MM.1S (cell line): ENCODE measurements around the gene DPH7.

ENCODE experiments used
- DNase-seq: peaks from one replicate; pipeline ENCODE4 v3.0.0-alpha.2; 2015
- H2AFZ ChIP-seq: fragments of 300-600 bp; sonication (generic); 2 replicates; pipeline ENCODE4 v1.6.0; 2016; ENCODE audit warnings: antibody characterized with exemption, low read length
- H3F3A ChIP-seq: fragments of 300-600 bp; sonication (generic); 2 replicates; pipeline ENCODE4 v1.6.1; 2016; ENCODE audit warnings: mild to moderate bottlenecking, antibody characterized with exemption, low read length, moderate library complexity, mixed read lengths; ENCODE audit not compliant: insufficient read depth
- H3K27ac ChIP-seq: fragments of 300-600 bp; sonication (generic); 2 replicates; pipeline ENCODE4 v1.5.1; 2016; ENCODE audit warnings: mild to moderate bottlenecking, low read length
- H3K27me3 ChIP-seq: fragments of 300-600 bp; sonication (generic); replicated peaks from 2 replicates; pipeline ENCODE4 v1.6.0; 2016; ENCODE audit warnings: low read length; ENCODE audit not compliant: insufficient read depth
- H3K36me3 ChIP-seq: fragments of 300-600 bp; sonication (generic); replicated peaks from 2 replicates; pipeline ENCODE4 v1.6.1; 2016; ENCODE audit warnings: mild to moderate bottlenecking, low read length, mixed read lengths; ENCODE audit not compliant: insufficient read depth
- H3K4me1 ChIP-seq: fragments of 300-600 bp; sonication (generic); 2 replicates; pipeline ENCODE4 v1.6.1; 2016; ENCODE audit warnings: low read length, mixed read lengths
- H3K4me2 ChIP-seq: fragments of 300-600 bp; sonication (generic); 2 replicates; pipeline ENCODE4 v1.6.0; 2016; ENCODE audit warnings: low read depth, low read length
- H3K4me3 ChIP-seq: fragments of 300-600 bp; sonication (generic); 2 replicates; pipeline ENCODE4 v1.5.1; 2016; ENCODE audit warnings: low read length, mixed read lengths
- H3K79me2 ChIP-seq: fragments of 300-600 bp; sonication (generic); 2 replicates; pipeline ENCODE4 v1.6.1; 2016; ENCODE audit warnings: mixed run types, low read length, mixed read lengths
- H3K9ac ChIP-seq: fragments of 300-600 bp; sonication (generic); 2 replicates; pipeline ENCODE4 v1.6.1; 2016; ENCODE audit warnings: low read length, mixed read lengths
- H3K9me2 ChIP-seq: fragments of 300-600 bp; sonication (generic); replicated peaks from 2 replicates; pipeline ENCODE4 v1.6.1; 2016; ENCODE audit warnings: mild to moderate bottlenecking, low read length, mixed read lengths; ENCODE audit not compliant: insufficient read depth
- H3K9me3 ChIP-seq: fragments of 300-600 bp; sonication (generic); replicated peaks from 2 replicates; pipeline ENCODE4 v1.6.1; 2016; ENCODE audit warnings: mild to moderate bottlenecking, low read length, mixed read lengths; ENCODE audit not compliant: insufficient read depth
- H4K20me1 ChIP-seq: fragments of 300-600 bp; sonication (generic); 2 replicates; pipeline ENCODE4 v1.6.1; 2016; ENCODE audit warnings: mild to moderate bottlenecking, low read length, moderate library complexity, mixed read lengths; ENCODE audit not compliant: insufficient read depth
- EZH2 ChIP-seq: fragments of 300-600 bp; sonication (generic); optimal IDR thresholded peaks from 2 replicates; pipeline ENCODE3; 2017; ENCODE audit warnings: low read depth, mild to moderate bottlenecking, antibody characterized with exemption, low read length, mixed read lengths
- EZH2phosphoT487 ChIP-seq: fragments of 300-600 bp; sonication (generic); IDR thresholded peaks from 2 replicates; pipeline ENCODE4 v1.6.1; 2018; ENCODE audit warnings: antibody characterized with exemption, low read length
- TF ChIP-seq, protein P1 (sequence below): fragments of 300-600 bp; sonication (generic); IDR thresholded peaks from 2 replicates; pipeline ENCODE4 v1.5.1; 2016; ENCODE audit warnings: antibody characterized with exemption, low read length, mixed read lengths

DPH7 gene

DNA sequence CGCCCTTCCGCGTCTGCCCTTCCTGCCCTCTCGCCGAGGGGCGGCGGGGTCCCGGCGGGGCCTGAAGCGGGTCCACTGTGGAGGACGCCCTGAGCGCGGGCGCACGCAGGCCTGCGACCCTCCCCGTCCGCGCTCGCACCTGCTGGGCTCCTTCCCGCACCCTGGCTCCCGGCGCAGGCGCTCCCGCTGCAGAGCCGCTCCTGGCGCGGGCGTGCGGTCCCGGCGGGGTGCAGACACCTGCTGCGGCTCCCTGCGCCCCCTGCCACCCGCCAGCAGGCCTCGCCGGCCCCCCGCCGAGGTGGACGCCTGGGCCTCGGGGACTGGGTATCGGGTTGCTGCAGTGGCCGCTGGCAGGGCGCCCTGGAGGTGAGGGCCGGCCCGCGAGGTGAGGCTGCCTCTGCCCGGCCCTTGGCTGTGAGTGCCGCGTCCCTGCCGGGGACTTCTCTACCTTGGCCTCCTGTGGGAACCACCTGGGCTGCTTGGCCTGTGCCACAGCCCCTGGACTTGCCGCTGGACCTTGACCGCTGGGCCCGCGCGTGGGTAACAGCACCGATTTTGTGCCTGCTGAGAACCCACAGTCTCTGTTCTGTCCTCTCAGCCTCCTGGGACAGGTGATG, 27.4 kb upstream of the DPH7 start:
- Histone ChIP-seq H3K27ac (peak overlapping the region; percentile 38; the same call in 1 of the 2 replicates), H3K4me1 (0 out of 2 replicates have a peak, but pooled peaks cover 4% of the 10 kb centered on the region)
- DNase-seq, result no peak

DNA sequence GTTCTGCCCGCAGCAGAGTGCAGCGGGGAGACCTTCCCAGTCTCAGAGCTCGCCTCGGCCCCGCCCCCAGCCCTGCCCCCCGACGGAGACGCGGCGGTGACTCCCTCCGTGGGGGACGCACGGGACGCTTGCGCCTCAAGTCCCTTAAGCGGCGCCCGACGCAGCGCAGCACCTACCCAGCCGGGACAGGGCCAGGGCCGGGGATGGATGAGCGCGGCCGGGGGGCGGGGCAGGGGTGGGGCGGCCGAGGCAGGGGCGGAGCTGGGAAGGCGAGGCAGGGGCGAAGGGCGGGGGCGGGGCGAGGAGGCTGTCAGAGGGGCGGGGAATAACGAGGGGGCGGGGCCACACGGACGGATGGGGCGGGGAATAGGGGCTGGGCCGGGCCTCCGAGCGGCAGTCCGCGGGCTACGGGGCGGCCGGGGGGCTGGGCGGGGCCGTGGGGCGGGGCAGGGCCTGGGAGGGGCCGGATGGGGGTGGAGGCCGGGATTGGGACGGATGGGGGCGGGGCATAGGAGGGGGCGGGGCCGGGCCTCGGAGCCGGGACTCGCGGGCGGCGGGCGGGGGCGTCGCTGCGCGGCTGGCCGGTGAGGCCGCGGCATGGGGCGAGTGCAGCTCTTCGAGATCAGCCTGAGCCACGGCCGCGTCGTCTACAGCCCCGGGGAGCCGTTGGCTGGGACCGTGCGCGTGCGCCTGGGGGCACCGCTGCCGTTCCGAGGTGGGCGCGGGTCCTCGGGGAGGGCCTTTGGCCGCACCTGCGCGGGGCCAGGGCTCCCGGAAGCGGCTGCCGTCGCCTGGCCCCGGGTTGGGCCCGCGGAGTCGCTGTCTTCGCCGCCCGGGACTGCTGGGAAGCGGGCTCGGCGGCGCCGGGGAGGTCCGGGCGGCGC, 26.6 kb upstream of the DPH7 start, which contains the start of gene ARRDC1:
Gene ARRDC1, plus strand, starts transcription at position 566 of the 884 bp plus-strand sequence. Its CDS starts 32 bp downstream, at position 598.
- peaks cover 7% of the 10 kb centered on the region for H3K27me3 ChIP-seq
- TF ChIP-seq EZH2phosphoT487 (no peak), EZH2 (no peak)
- TF ChIP-seq, protein P1, sequence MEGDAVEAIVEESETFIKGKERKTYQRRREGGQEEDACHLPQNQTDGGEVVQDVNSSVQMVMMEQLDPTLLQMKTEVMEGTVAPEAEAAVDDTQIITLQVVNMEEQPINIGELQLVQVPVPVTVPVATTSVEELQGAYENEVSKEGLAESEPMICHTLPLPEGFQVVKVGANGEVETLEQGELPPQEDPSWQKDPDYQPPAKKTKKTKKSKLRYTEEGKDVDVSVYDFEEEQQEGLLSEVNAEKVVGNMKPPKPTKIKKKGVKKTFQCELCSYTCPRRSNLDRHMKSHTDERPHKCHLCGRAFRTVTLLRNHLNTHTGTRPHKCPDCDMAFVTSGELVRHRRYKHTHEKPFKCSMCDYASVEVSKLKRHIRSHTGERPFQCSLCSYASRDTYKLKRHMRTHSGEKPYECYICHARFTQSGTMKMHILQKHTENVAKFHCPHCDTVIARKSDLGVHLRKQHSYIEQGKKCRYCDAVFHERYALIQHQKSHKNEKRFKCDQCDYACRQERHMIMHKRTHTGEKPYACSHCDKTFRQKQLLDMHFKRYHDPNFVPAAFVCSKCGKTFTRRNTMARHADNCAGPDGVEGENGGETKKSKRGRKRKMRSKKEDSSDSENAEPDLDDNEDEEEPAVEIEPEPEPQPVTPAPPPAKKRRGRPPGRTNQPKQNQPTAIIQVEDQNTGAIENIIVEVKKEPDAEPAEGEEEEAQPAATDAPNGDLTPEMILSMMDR, result no peak
- no peaks in the 10 kb centered on the region for H4K20me1 ChIP-seq
- H3K79me2 ChIP-seq, result peaks cover 21% of the 10 kb centered on the region
- no peaks in the 10 kb centered on the region for H3K9me3 ChIP-seq
- DNase-seq, result peak; percentile 95
- H3K27ac ChIP-seq, result peak within 1 kb of the TSS; percentile 38; the same call in 1 of the 2 replicates
- H3K9ac ChIP-seq, result peak within 1 kb of the TSS; percentile 62
- peak within 1 kb of the TSS; percentile 58; the same call in 1 of the 2 replicates for H2AFZ ChIP-seq
- H3K36me3 ChIP-seq, result no peaks in the 10 kb centered on the region
- peak within 1 kb of the TSS; percentile 99 for H3K4me2 ChIP-seq
- H3K9me2 ChIP-seq, result no peaks in the 10 kb centered on the region
- H3F3A ChIP-seq, result peaks cover 8% of the 10 kb centered on the region; the same call in 1 of the 2 replicates
- H3K4me1 ChIP-seq, result 0 out of 2 replicates have a peak, but pooled peaks cover 4% of the 10 kb centered on the region
- peak within 1 kb of the TSS; percentile 71 for H3K4me3 ChIP-seq

More for the DNA sequence above, 27.4 kb upstream of the DPH7 start:
- Histone ChIP-seq H3K79me2 (peaks cover 21% of the 10 kb centered on the region), H3K4me2 (peak overlapping the region; percentile 99), H3K27me3 (peaks cover 7% of the 10 kb centered on the region), H3F3A (peaks cover 8% of the 10 kb centered on the region; the same call in 1 of the 2 replicates), H3K9me3 (no peaks in the 10 kb centered on the region), H4K20me1 (no peaks in the 10 kb centered on the region), H3K4me3 (peak overlapping the region; percentile 71), H2AFZ (peak overlapping the region; percentile 58; the same call in 1 of the 2 replicates), H3K9me2 (no peaks in the 10 kb centered on the region), H3K36me3 (no peaks in the 10 kb centered on the region), H3K9ac (peak overlapping the region; percentile 62; the same call in 1 of the 2 replicates)
- TF ChIP-seq EZH2phosphoT487, result no peak
- TF ChIP-seq, protein P1, result no peak
- TF ChIP-seq EZH2, result no peak

DNA sequence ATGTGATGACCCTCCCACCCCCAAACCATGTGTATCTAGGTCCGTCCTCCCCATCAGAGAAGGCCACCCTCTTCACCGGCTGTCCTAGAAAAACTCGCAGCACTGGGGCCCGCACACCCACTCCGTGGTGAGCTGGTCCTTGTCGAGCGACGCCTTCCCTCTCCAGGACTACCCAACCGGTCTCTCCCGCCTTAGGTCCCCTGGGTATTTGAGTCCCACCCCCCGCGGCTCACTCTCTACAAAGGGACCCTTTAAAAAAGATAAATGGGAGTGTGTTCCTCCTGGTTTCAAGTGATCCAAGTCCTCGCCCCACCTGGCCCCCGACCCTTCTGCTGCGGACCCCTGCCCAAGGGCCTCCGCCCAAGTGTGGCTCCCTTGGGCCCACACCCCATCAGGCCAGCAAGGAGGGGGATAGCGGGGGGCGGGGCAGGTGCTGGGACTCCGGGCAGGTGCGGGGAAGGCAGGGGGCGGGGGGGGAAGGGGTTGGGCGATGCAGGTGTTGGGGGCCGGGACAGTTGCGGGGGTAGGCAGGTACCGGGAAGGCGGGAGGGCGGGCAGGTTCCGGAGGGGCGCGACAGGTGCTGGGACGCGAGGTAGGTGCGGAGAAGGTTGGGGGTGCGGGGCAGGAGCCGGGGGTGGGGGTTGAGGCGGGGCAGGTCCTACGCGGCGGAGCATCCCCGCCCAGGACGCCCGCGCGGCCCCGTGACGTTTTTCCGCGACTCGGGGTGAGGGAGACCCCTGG, 25.8 kb upstream of the DPH7 start:
- no peak overlapping the region for H3K4me2 ChIP-seq
- no peak overlapping the region for H3K27ac ChIP-seq
- 0 out of 2 replicates have a peak, but pooled peaks cover 4% of the 10 kb centered on the region for H3K4me1 ChIP-seq
- no peaks in the 10 kb centered on the region for H3K9me3 ChIP-seq
- no peaks in the 10 kb centered on the region for H3K36me3 ChIP-seq
- peaks cover 21% of the 10 kb centered on the region for H3K79me2 ChIP-seq
- H3K4me3 ChIP-seq, result no peak overlapping the region; the same call in 1 of the 2 replicates
- no peak overlapping the region for H3K9ac ChIP-seq
- peaks cover 8% of the 10 kb centered on the region; the same call in 1 of the 2 replicates for H3F3A ChIP-seq
- no peaks in the 10 kb centered on the region for H3K9me2 ChIP-seq
- no peak overlapping the region for H2AFZ ChIP-seq
- no peak for DNase-seq
- no peaks in the 10 kb centered on the region for H4K20me1 ChIP-seq
- no peak for TF ChIP-seq EZH2
- TF ChIP-seq, protein P1, result no peak
- TF ChIP-seq EZH2phosphoT487, result no peak
- H3K27me3 ChIP-seq, result peaks cover 7% of the 10 kb centered on the region
